Right lobe of liver (tissue), 6 donors: ENCODE results near the gene LRP5. TPM values are rescaled to one million over a fixed set of nuclear protein-coding genes. Genes with fewer than 3 reads are reported as not detected.
A peak's percentile ranks its signal among the peaks of the same experiment; 100 is the strongest.

ENCODE experiments used
- ATAC-seq, 4 donors: fragments of 200-7000 bp; cut with Tn5 transposase; one replicate each; pipeline ENCODE4 v1.9.1; 2020; ENCODE audit warnings: mild to moderate bottlenecking in 4 of 4, moderate library complexity in 4 of 4
- DNase-seq, 3 donors: peaks; one replicate each; pipeline ENCODE4 v3.0.0-alpha.2; 2020
- H3K27ac ChIP-seq, 3 donors: fragments of 200-600 bp; one replicate each; pipeline ENCODE4 v1.8.0; 2022
- H3K27me3 ChIP-seq, 2 donors: fragments of 200-600 bp; one replicate each; pipeline ENCODE4 v1.8.0; 2022
- H3K36me3 ChIP-seq, 4 donors: fragments of 200-600 bp; sonication (generic) in 1 of 4; one replicate each; pipeline versions ENCODE4 v1.5.1 to v1.8.0; 2017 to 2022; ENCODE audit warnings: control low read depth in 1 of 4
- H3K4me1 ChIP-seq, 4 donors: fragments of 200-600 bp; sonication (generic) in 1 of 4; one replicate each; pipeline versions ENCODE4 v1.5.1 to v1.8.0; 2017 to 2022; ENCODE audit warnings: control low read depth in 1 of 4
- H3K4me3 ChIP-seq, 3 donors: fragments of 200-600 bp; one replicate each; pipeline ENCODE4 v1.8.0; 2022
- H3K9me3 ChIP-seq, 4 donors: fragments of 200-600 bp; sonication (generic) in 1 of 4; one replicate each; pipeline versions ENCODE4 v1.5.1 to v1.8.0; 2017 to 2022; ENCODE audit warnings: control low read depth in 1 of 4
- CTCF ChIP-seq, 4 donors: fragments of 200-600 bp in 3 of 4; fragments of 450-650 bp in 1 of 4; IDR thresholded peaks; one replicate each; pipeline versions ENCODE4 v1.5.1 to v1.8.0; 2016 to 2022; ENCODE audit warnings: antibody characterized with exemption in 4 of 4, mild to moderate bottlenecking in 2 of 4
- POLR2A ChIP-seq: fragments of 450-650 bp; IDR thresholded peaks from one replicate; pipeline ENCODE4 v1.6.1; 2017; ENCODE audit warnings: antibody characterized with exemption, mild to moderate bottlenecking
- WGBS: methylation state at CpG from one replicate; pipeline ENCODE4 v1.1.6; 2018; ENCODE audit warnings: low coverage, low lambda C conversion rate; ENCODE audit not compliant: insufficient coverage; ENCODE audit errors: missing lambda C conversion rate; 5-methylcytosine and 5-hydroxymethylcytosine counted together
- intact Hi-C, 2 donors: fragments of 100-400 bp; cut with DNase I; formaldehyde crosslinking; loops; one replicate each; pipeline versions ENCODE4 v1.11.2 to v1.14.1; 2022
- total RNA-seq, 6 experiments: library from RNA; depleted of rRNA in 2 of 6; stranded (reverse); fragments of >200 nt in 2 of 6; fragmentation: NEBNext Ultra II Directional in 3 of 6; extraction: Animal tissue kit (Norgen Biotek cat#: 25700) in 3 of 6; gene quantifications; one replicate each; pipeline versions ENCODE4 v1.1.0 to v1.2.4, GENCODE V29; 2016 to 2023
- donor health status: DM: no; HTN: yes; CAD: no.
- donor health status: DM: no; HTN: no; CAD: no.
- donor health status: DM: no; HTN: no; CAD: no.
- donor health status: DM: no; HTN: yes; CAD: no.
- donor health status: DM: no; HTN: yes; CAD: no.

The LRP5 gene
- total RNA-seq, 6 experiments from 2014 or later, result 74.4 to 120 (median 88.2) TPM

DNA sequence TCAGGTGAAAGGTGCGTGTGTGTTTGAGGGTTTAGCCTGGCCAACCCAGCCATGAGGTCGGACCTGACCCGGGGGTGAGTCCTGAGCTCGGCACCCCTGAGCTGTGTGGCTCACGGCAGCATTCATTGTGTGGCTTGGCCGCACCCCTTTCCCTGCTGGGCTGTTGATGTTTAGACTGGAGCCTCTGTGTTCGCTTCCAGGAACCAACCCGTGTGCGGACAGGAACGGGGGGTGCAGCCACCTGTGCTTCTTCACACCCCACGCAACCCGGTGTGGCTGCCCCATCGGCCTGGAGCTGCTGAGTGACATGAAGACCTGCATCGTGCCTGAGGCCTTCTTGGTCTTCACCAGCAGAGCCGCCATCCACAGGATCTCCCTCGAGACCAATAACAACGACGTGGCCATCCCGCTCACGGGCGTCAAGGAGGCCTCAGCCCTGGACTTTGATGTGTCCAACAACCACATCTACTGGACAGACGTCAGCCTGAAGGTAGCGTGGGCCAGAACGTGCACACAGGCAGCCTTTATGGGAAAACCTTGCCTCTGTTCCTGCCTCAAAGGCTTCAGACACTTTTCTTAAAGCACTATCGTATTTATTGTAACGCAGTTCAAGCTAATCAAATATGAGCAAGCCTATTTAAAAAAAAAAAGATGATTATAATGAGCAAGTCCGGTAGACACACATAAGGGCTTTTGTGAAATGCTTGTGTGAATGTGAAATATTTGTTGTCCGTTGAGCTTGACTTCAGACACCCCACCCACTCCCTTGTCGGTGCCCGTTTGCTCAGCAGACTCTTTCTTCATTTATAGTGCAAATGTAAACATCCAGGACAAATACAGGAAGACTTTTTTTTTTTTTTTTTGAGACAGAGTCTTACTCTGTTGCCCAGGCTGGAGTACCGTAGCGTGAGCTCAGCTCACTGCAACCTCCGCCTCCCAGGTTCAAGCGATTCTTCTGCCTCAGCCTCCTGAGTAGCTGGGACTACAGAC lies 94.2 kb downstream of the LRP5 start:
- H3K4me1 ChIP-seq, result peaks cover 0 to 10% (median 4%) of the 10 kb centered on the region in 4 donors
- H3K9me3 ChIP-seq, result no peaks in the 10 kb centered on the region
- WGBS, result 72% methylated on average over 14 of the region's 34 CpGs
- no peak overlapping the region for H3K4me3 ChIP-seq
- DNase-seq, result peak in 1 of 3 donors; percentile 47
- TF ChIP-seq POLR2A (no peak), CTCF (IDR thresholded peaks at IDR 0.05) (no peak)
- ATAC-seq, result peak in 3 of 4 donors; percentile 2 to 7 (median 7)
- intact Hi-C loops, result no loop called here
- H3K27me3 ChIP-seq, result no peaks in the 10 kb centered on the region
- peaks cover 4 to 55% (median 35%) of the 10 kb centered on the region in 4 donors for H3K36me3 ChIP-seq
- peak overlapping the region in 1 of 3 donors; percentile 13 for H3K27ac ChIP-seq

DNA sequence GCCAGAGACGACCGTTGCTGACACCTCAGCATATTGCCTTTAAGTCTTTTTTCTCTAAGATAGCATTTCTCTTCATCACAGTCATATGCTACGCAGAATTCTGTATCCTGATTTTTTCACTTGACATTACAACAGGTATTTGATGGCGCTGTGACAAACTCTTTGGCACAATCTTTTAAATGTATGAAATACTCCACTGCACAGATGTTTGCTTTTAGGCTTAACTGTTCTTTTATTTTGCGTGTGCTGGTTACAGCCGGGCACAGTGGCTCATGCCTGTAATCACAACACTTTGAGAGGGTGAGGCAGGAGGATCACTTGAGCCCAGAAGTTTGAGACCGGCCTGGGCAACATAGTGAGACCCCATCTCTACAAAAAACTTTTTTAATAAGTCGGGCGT lies 96.1 kb downstream of the LRP5 start:
- WGBS, result 90% methylated on average over 9 of the region's 9 CpGs
- peaks cover 0 to 18% (median 2%) of the 10 kb centered on the region in 4 donors for H3K4me1 ChIP-seq
- H3K4me3 ChIP-seq, result no peak overlapping the region
- no peak overlapping the region for H3K27ac ChIP-seq
- no peak for DNase-seq
- intact Hi-C loops, result no loop called here
- ATAC-seq, result no peak
- H3K36me3 ChIP-seq, result peaks cover 4 to 65% (median 38%) of the 10 kb centered on the region in 4 donors
- no peak for TF ChIP-seq POLR2A
- no peaks in the 10 kb centered on the region for H3K9me3 ChIP-seq
- no peaks in the 10 kb centered on the region for H3K27me3 ChIP-seq

GRCh38 chr11:68409748-68410344 lies 97.5 kb downstream of the LRP5 start:
- H3K27me3 ChIP-seq, result no peaks in the 10 kb centered on the region
- intact Hi-C loops, result no loop called here
- no peak for ATAC-seq
- peaks cover 0 to 27% (median 4%) of the 10 kb centered on the region in 4 donors for H3K4me1 ChIP-seq
- peaks cover 4 to 68% (median 40%) of the 10 kb centered on the region in 4 donors for H3K36me3 ChIP-seq
- TF ChIP-seq POLR2A, result no peak
- TF ChIP-seq CTCF (IDR thresholded peaks at IDR 0.05), result no peak
- 53% methylated on average over 5 of the region's 30 CpGs for WGBS
- peak in 1 of 3 donors; percentile 46 for DNase-seq
- H3K4me3 ChIP-seq, result no peak overlapping the region
- no peak overlapping the region for H3K27ac ChIP-seq
- H3K9me3 ChIP-seq, result no peaks in the 10 kb centered on the region

GRCh38 chr11:68411501-68411991 lies 99.2 kb downstream of the LRP5 start:
- H3K27ac ChIP-seq, result peak overlapping the region in 1 of 3 donors; percentile 63
- H3K27me3 ChIP-seq, result no peaks in the 10 kb centered on the region
- H3K4me3 ChIP-seq, result no peak overlapping the region
- H3K9me3 ChIP-seq, result no peaks in the 10 kb centered on the region
- no peak for TF ChIP-seq CTCF (IDR thresholded peaks at IDR 0.05)
- no CpG with 5 or more reads among the region's 17 CpGs for WGBS
- ATAC-seq, result peak in 3 of 4 donors; percentile 29 to 61 (median 55)
- peaks cover 4 to 77% (median 42%) of the 10 kb centered on the region in 4 donors for H3K36me3 ChIP-seq
- H3K4me1 ChIP-seq, result peaks cover 0 to 27% (median 4%) of the 10 kb centered on the region in 4 donors
- intact Hi-C loops, result no loop called here
- peak in 1 of 3 donors; percentile 63 for DNase-seq
